ENCODE results near the gene SH2D5.

GRCh38 chr1:20770314-20771087 lies 38.0 kb upstream of the SH2D5 start:
- no peak for TF ChIP-seq EZH2phosphoT487 (IDR thresholded peaks at IDR 0.05; ENCODE audit: borderline replicate concordance, low read depth, low read length)
- no peak for TF ChIP-seq CTCF (conservative IDR thresholded peaks at IDR 0.05; ENCODE audit: low read length)

Measured in OCI-LY7 (cell line).